Psoas muscle (tissue), 8 donors: Measurements from ENCODE around the gene ATP1B4. TPM values are rescaled to one million over a fixed set of nuclear protein-coding genes. Genes with fewer than 3 reads are reported as not detected.

Experiments used
- ATAC-seq, 4 donors: fragments of 200-7000 bp; cut with Tn5 transposase; one replicate each; pipeline ENCODE4 v1.9.1; 2020; ENCODE audit warnings: moderate library complexity in 3 of 4, mild to moderate bottlenecking in 2 of 4
- DNase-seq, 2 donors: peaks; one replicate each; pipeline ENCODE4 v3.0.0-alpha.2; 2020
- H3K27ac ChIP-seq: fragments of 200-600 bp; one replicate; pipeline ENCODE4 v1.8.0; 2022
- H3K27me3 ChIP-seq, 3 donors: fragments of 200-600 bp in 1 of 3; one replicate each; pipeline versions ENCODE4 v1.6.1 to v1.8.0; 2013 to 2022; ENCODE audit warnings: low read length in 2 of 3, mild to moderate bottlenecking in 2 of 3, moderate library complexity in 1 of 3; ENCODE audit not compliant: insufficient read depth in 3 of 3
- H3K36me3 ChIP-seq, 2 donors: fragments of 200-600 bp in 1 of 2; one replicate each; pipeline versions ENCODE4 v1.6.1 to v1.8.0; 2013 to 2022; ENCODE audit warnings: low read depth in 1 of 2, mild to moderate bottlenecking in 1 of 2, moderate library complexity in 1 of 2; ENCODE audit not compliant: insufficient read depth in 1 of 2
- H3K4me1 ChIP-seq: fragments of 200-600 bp; one replicate; pipeline ENCODE4 v1.8.0; 2022
- H3K4me3 ChIP-seq: fragments of 200-600 bp; one replicate; pipeline ENCODE4 v1.8.0; 2022; ENCODE audit warnings: mild to moderate bottlenecking
- H3K9me3 ChIP-seq: fragments of 200-600 bp; one replicate; pipeline ENCODE4 v1.8.0; 2022
- CTCF ChIP-seq: fragments of 200-600 bp; IDR thresholded peaks from one replicate; pipeline ENCODE4 v1.8.0; 2022; ENCODE audit warnings: antibody characterized with exemption
- WGBS, 3 donors: extraction: QIAGEN DNeasy Blood & Tissue Kit; methylation state at CpG; one replicate each; pipeline versions ENCODE4 v1.1.6 to v1.1.7; 2013; 5-methylcytosine and 5-hydroxymethylcytosine counted together
- intact Hi-C, 2 donors: fragments of 100-400 bp; cut with DNase I; formaldehyde crosslinking; loops; one replicate each; pipeline versions ENCODE4 v1.11.0 to v1.14.2; 2022
- polyA plus RNA-seq, 3 donors: library from polyadenylated mRNA; stranded (reverse); fragments of 200-250 nt; gene quantifications; one replicate each; pipeline ENCODE4 v1.2.3, GENCODE V29; 2013
- total RNA-seq, 4 donors: library from RNA; stranded (reverse); fragmentation: NEBNext Ultra II Directional in 2 of 4; extraction: Animal tissue kit (Norgen Biotek cat#: 25700) in 2 of 4; gene quantifications; one replicate each; pipeline versions ENCODE4 v1.2.1 to v1.2.4, GENCODE V29; 2021 to 2023
- donor health status: healthy with polysubstance abuse.
- donor health status: DM: no; HTN: no; CAD: no; lungs with moderate emphysema.
- donor health status: Bipolar disorder and iron deficiency.
- donor health status: healthy.
- donor health status: DM: yes; HTN: yes; CAD: no.
- donor health status: DM: no; HTN: no; CAD: no.
- donor health status: DM: no; HTN: no; CAD: no.
- donor health status: DM: yes; HTN: yes; CAD: no.

Gene ATP1B4
- total and polyA plus RNA-seq, 7 donors: 0.26 to 41.5 (median 7.1) TPM

GRCh38 chrX:120401301-120401700 lies 39.4 kb downstream of the ATP1B4 start:
- Histone ChIP-seq H3K4me1 (no peaks in the 10 kb centered on the region), H3K4me3 (no peak overlapping the region), H3K36me3 (no peaks in the 10 kb centered on the region), H3K27me3 (no peaks in the 10 kb centered on the region), H3K9me3 (no peaks in the 10 kb centered on the region), H3K27ac (no peak overlapping the region)
- no peak for ATAC-seq
- no peak for TF ChIP-seq CTCF
- no peak for DNase-seq
- intact Hi-C loops: no loop called here

- DNase-seq (no peak), ATAC-seq (peak; percentile 83 to 96 (median 90))
- no peak for TF ChIP-seq CTCF
- no peaks in the 10 kb centered on the region for H3K27me3 ChIP-seq
- intact Hi-C loops: no loop called here
- H3K9me3 ChIP-seq: no peaks in the 10 kb centered on the region
- no peaks in the 10 kb centered on the region for H3K36me3 ChIP-seq
- H3K4me1 ChIP-seq: no peaks in the 10 kb centered on the region
- 82 to 96% (median 86%) methylated on average over 2 of the region's 2 CpGs for WGBS, 3 donors
- peak overlapping the region; percentile 34 for H3K27ac ChIP-seq
- no peak overlapping the region for H3K4me3 ChIP-seq
Measured at GRCh38 chrX:120402369-120402768, 40.5 kb downstream of the ATP1B4 start.

GRCh38 chrX:120406638-120407037 lies 44.7 kb downstream of the ATP1B4 start:
- ATAC-seq (peak in 1 of 4 donors; percentile 83), DNase-seq (no peak)
- no peaks in the 10 kb centered on the region for H3K9me3 ChIP-seq
- no peaks in the 10 kb centered on the region for H3K4me1 ChIP-seq
- H3K27ac ChIP-seq: no peak overlapping the region
- H3K36me3 ChIP-seq: no peaks in the 10 kb centered on the region
- intact Hi-C loops: no loop called here
- H3K4me3 ChIP-seq: no peak overlapping the region
- H3K27me3 ChIP-seq: no peaks in the 10 kb centered on the region
- no peak for TF ChIP-seq CTCF
- 38 to 66% (median 59%) methylated on average over 5 of the region's 5 CpGs for WGBS, 3 donors

- DNase-seq (no peak), ATAC-seq (no peak)
- H3K27me3 ChIP-seq: no peaks in the 10 kb centered on the region
- TF ChIP-seq CTCF: no peak
- no peaks in the 10 kb centered on the region for H3K36me3 ChIP-seq
- no peak overlapping the region for H3K27ac ChIP-seq
- H3K4me1 ChIP-seq: no peaks in the 10 kb centered on the region
- H3K9me3 ChIP-seq: no peaks in the 10 kb centered on the region
- 61 to 73% (median 71%) methylated on average over 1 of the region's 1 CpG for WGBS, 3 donors
- intact Hi-C loops: no loop called here
- no peak overlapping the region for H3K4me3 ChIP-seq
Measured at GRCh38 chrX:120408168-120408567, 46.3 kb downstream of the ATP1B4 start.

GRCh38 chrX:120419463-120419862 lies 57.6 kb downstream of the ATP1B4 start:
- 32 to 48% (median 43%) methylated on average over 2 of the region's 2 CpGs for WGBS, 3 donors
- ATAC-seq (no peak), DNase-seq (no peak)
- no peak overlapping the region for H3K27ac ChIP-seq
- no peak overlapping the region for H3K4me3 ChIP-seq
- intact Hi-C loops: no loop called here
- H3K4me1 ChIP-seq: no peaks in the 10 kb centered on the region
- no peaks in the 10 kb centered on the region for H3K27me3 ChIP-seq
- H3K9me3 ChIP-seq: no peaks in the 10 kb centered on the region
- no peak for TF ChIP-seq CTCF
- no peaks in the 10 kb centered on the region for H3K36me3 ChIP-seq
